WTC11 (cell line): ENCODE measurements around the gene ERC2.

Experiments
- AFF4 ChIP-seq: sonication (generic); formaldehyde crosslinking; IDR thresholded peaks from 2 replicates; pipeline ENCODE4 v1.8.1; 2023; ENCODE audit warnings: mild to moderate bottlenecking, missing genetic modification reagents, borderline replicate concordance
- CBFB ChIP-seq: sonication (generic); formaldehyde crosslinking; IDR thresholded peaks from 2 replicates; pipeline ENCODE4 v1.8.1; 2022; ENCODE audit warnings: mild to moderate bottlenecking, low read depth, missing genetic modification reagents
- CREM ChIP-seq: sonication (generic); formaldehyde crosslinking; IDR thresholded peaks from 2 replicates; pipeline ENCODE4 v1.8.1; 2022; ENCODE audit warnings: mild to moderate bottlenecking, missing genetic modification reagents, moderate library complexity
- CTCF ChIP-seq: fragments of 200-600 bp; IDR thresholded peaks from 2 replicates; pipeline ENCODE4 v1.8.0; 2022; ENCODE audit warnings: antibody characterized with exemption
- E2F4 ChIP-seq: sonication (generic); formaldehyde crosslinking; IDR thresholded peaks from 2 replicates; pipeline ENCODE4 v1.8.1; 2022; ENCODE audit warnings: low read depth, mild to moderate bottlenecking, moderate library complexity, missing genetic modification reagents, borderline replicate concordance
- FOXP4 ChIP-seq: sonication (generic); formaldehyde crosslinking; IDR thresholded peaks from 2 replicates; pipeline ENCODE4 v1.8.0; 2022; ENCODE audit warnings: mild to moderate bottlenecking, missing genetic modification reagents
- HMGA2 ChIP-seq: fragments of 250-450 bp; sonication (Bioruptor Pico); IDR thresholded peaks from 2 replicates; pipeline ENCODE4 v1.4.0; 2021; ENCODE audit warnings: mild to moderate bottlenecking, moderate library complexity
- NFE2L1 ChIP-seq: sonication (generic); formaldehyde crosslinking; IDR thresholded peaks from 2 replicates; pipeline ENCODE4 v1.8.1; 2023; ENCODE audit warnings: missing genetic modification reagents
- NR1H2 ChIP-seq: sonication (generic); formaldehyde crosslinking; IDR thresholded peaks from 2 replicates; pipeline ENCODE4 v1.9.0; 2021; ENCODE audit warnings: mild to moderate bottlenecking, moderate library complexity, missing genetic modification reagents
- PRRX2 ChIP-seq: fragments of 250-450 bp; sonication (Bioruptor Pico); IDR thresholded peaks from 2 replicates; pipeline ENCODE4 v1.8.0; 2021; ENCODE audit warnings: mild to moderate bottlenecking
- STAT6 ChIP-seq: sonication (generic); formaldehyde crosslinking; conservative IDR thresholded peaks from 2 replicates; pipeline ENCODE4 v1.8.1; 2023; ENCODE audit warnings: mild to moderate bottlenecking, low read depth, missing genetic modification reagents, moderate library complexity
- ZNF138 ChIP-seq: sonication (generic); formaldehyde crosslinking; conservative IDR thresholded peaks from 2 replicates; pipeline ENCODE4 v1.8.1; 2022; ENCODE audit warnings: mild to moderate bottlenecking, moderate library complexity, missing genetic modification reagents

GRCh38 chr3:56025326-56025725, 442.9 kb downstream of the ERC2 start:
- TF ChIP-seq CTCF: no peak
- no peak for TF ChIP-seq AFF4 (CRISPR knock-in tag)
- TF ChIP-seq PRRX2 (CRISPR knock-in tag): no peak
- no peak for TF ChIP-seq CREM (CRISPR knock-in tag)
- no peak for TF ChIP-seq ZNF138
- no peak for TF ChIP-seq NFE2L1 (CRISPR knock-in tag)
- no peak for TF ChIP-seq E2F4 (CRISPR knock-in tag)
- no peak for TF ChIP-seq FOXP4 (CRISPR knock-in tag)
- no peak for TF ChIP-seq HMGA2
- TF ChIP-seq NR1H2 (CRISPR knock-in tag): no peak
- TF ChIP-seq STAT6 (CRISPR knock-in tag): no peak
- TF ChIP-seq CBFB: no peak
